ENCODE measurements around the gene C9orf50.
"Not testable (repeated sequence)": the region's sequence is repeated elsewhere in the genome, so short reads cannot be mapped to it uniquely, and the experiment has no call there.

Gene C9orf50, protein sequence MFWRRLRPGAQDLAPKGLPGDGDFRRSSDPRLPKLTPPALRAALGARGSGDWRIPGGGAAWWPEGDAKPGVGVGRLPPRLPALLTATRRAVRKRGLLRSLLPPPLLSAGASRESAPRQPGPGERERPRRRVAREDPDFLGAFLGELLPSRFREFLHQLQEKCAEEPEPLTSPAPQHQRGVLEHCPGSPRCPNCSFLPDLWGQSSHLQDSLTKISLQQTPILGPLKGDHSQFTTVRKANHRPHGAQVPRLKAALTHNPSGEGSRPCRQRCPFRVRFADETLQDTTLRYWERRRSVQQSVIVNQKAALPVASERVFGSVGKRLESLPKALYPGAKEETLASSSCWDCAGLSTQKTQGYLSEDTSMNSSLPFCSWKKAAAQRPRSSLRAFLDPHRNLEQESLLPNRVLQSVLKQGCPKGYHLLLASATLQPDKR

DNA sequence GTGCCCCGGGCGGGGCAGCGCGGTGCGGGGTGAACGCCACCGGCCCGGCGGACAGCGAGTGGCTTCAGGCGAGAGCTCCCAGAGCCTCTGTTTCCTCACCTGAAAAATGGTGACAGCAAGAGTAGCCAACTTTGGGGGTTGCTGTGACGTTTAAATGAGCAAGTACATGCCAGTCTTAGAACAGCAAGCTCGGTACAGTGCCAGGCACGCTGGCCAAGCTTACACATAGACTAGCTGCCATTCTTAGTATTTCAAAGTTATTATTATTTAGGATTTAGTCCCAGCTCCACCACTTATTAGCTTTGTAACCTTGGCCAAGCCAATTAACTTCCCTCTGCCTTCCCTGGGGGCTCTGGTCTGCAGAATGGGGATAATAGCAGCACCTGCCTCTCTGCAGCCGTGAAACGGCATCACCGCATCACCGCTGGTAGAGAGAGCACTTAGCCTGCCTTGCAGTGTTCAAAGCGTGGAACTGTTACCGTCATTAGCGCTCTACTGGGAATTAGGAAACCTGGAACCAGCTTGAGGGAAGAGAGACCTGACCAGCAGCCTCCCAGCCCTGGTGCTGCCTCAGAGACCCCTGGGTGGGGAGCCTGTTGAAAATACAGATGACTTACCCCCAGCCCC, at the start of gene C9orf50:
Gene C9orf50 (minus strand): TSS at position 433 of the 627 bp plus-strand sequence. CDS start 527 bp downstream, outside the sequence.
- no peak for DNase-seq

DNA sequence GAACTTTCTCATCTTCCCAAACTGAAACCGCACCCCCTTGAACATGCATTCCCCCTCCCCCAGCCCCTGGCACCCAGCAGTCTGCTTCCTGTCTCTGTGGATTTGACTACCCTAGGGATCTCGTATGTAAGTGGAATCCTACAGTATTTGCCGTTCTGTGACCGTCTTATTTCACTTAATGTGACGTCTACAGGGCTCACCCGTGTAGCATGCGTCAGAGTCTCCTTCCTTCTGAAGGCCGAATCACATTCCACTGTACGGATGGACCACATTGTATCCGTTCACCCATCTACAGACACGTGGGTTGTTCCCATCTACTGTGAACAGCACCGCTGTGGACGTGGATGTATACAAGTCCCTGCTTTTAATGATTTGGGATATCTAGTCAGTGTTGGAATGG, 49.0 kb upstream of the C9orf50 start:
- no peak for DNase-seq

DNA sequence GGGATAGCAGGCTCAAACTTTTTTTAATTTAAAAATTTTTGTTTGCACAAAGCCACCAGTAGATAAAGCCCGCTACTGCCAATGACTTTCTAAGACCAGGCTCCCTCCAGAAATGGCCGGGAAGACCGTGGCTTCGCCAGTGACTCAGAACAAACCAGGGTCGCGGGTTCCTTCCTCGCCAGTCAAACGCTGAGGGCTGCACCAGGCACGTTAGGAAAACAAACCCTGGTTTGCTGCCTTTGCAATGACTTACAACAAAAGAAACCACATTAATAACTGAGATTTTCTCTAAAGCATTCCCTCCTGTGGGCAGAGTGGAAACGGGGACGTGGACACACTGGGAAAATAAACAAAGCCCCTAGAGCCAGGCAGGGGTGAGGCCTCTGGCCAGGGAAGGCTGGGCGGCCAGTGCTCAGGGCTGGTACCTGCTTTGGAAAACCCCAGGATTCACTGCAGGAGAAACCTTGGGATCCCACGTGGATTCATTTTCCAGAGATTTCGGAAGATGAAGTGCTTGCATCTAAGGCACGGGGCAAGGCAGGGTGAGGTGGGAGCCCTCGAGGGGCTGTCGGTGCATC, 48.3 kb upstream of the C9orf50 start:
- DNase-seq: no peak

DNA sequence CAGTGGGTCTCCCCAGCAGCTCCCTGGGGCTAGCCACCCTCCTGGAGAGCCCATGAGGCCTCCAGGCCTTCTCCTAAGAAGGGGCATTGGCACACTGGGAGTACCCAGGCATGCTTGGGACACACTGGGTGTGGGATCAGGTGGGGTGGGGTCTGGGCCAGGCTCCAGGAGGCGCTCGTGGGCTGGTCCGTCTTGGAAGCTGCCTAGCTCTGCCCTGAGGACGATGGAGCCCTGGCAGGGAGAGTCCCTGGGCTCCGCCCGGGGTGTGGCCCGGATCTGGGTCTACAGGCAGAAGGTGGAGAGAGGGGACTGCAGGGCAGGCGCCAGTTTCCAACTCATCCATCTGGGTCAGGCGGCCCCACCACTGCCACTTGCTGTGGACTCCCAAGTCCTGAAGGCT, 46.9 kb upstream of the C9orf50 start:
- no peak for DNase-seq

DNA sequence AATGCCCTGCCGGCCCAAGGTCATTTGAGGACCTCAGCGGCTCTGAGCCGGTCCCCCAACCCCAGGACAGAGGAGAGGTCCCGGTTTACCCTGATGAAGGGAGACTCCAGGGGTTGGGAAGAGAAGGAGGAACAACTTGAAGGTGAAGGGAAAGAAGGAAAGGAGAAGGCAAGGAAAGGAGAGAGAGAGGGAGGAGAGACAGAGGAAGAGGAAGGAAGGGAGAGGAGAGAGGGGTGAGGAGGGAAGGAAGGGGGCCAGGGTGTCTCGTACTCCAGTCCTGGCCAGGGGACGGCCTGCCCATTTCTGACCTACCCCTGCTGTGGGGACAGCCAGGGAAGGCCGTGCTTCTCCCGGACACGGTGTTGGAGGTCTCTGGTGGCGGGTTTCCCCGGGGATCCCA, 46.5 kb upstream of the C9orf50 start:
- no peak for DNase-seq

DNA sequence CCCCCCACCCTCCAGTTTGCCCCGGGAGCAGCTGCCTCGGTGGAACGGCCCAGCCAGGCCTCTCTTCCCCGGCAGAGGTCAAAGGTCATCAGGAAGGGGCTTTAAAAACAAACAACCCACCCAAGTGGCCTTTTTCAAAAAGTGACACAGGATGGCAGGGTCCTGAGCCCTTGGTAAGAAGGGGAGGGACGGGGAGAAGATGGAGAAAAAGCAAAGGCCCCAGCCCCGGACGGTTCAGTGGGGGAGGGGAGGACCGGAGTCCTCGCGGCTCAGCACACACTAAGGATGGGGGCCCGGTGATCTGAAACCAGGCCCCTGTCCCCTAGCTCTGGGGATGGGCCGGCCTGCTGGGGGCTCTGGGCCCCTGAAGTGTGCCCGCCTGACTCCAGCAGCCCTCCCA, 45.7 kb upstream of the C9orf50 start:
- DNase-seq: no peak

DNA sequence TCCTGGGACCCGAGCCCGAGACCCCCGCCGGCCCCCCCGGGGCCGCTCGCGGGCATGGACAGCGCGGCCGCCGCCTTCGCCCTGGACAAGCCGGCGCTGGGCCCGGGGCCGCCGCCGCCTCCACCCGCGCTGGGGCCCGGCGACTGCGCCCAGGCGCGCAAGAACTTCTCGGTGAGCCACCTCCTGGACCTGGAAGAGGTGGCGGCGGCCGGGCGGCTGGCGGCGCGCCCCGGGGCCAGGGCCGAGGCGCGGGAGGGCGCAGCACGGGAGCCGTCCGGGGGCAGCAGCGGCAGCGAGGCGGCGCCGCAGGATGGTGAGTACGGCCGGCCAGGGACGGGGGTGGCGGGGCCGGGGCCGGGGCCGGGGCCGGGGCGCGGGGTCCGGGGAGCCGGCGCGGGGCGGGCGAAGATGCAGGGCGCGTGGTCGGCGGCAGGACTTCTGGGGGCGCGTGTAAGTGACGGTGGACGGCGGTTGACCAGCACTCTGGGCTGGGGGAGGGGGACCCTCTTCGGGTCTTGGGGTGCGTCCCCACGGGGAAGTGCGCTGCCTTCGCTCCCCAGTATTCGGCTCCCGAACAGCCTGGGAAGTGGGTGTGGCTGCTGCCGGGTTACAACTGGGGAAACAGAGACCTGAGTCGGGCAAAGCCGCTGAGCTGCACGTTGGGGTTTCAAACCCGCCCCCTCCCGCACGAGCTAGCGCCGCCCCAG, 45.1 kb upstream of the C9orf50 start:
- DNase-seq: no peak

DNA sequence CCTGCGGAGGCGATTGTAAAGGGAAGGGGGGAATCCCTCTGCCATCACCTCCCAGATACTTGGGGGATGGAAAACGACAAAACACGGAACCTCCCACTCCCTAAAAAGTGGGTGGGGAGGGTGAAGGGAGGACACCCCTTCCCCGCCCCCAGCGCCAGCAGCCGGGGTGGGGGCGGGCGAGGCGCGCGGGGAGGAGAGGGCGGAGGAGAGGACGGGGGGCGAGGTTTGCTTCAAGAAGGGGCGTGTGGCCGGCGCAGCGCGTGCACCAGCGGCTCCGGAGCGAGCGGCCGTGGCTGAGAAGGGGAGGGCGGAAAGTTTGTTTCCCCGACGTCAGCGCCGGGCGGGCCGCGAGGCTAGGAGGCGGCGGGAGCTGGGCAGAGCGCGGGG, 44.5 kb upstream of the C9orf50 start, which contains the start of gene PRRX2:
Gene PRRX2 (plus strand): TSS at position 259 of the 387 bp plus-strand sequence. CDS start 221 bp downstream, outside the sequence.
- no peak for DNase-seq

DNA sequence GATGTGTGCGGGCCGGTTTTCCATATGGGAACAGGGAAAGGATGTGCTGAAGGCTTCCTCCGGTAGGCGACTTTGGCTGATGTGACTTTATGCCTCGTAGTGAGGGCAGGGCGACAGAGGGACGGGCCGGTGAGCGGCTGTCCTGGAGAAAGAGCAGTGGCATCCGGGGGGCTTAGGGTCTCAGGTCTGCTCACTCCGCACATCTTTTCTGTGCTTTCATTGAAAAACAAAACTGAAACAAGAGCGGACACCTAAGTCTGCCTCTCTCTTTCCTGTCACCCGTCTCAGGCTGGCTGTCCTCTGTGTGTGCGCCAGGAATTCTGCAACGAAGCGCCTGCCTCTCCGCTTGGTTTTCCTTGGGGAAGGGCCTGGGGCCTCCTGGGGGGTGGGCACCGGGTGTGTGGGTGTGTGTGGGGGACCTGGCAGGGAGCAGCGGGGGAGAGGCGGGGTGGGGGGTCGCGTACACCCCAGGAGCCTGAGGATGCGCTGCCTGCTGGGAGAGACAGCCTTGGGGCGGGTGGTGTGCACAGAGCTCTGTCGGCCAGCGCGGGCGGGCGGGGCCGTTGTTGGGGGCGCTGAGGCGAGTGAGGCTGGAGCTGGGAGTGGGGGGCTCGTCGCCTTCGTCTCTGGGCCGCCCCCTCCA, 44.0 kb upstream of the C9orf50 start:
- no peak for DNase-seq

DNA sequence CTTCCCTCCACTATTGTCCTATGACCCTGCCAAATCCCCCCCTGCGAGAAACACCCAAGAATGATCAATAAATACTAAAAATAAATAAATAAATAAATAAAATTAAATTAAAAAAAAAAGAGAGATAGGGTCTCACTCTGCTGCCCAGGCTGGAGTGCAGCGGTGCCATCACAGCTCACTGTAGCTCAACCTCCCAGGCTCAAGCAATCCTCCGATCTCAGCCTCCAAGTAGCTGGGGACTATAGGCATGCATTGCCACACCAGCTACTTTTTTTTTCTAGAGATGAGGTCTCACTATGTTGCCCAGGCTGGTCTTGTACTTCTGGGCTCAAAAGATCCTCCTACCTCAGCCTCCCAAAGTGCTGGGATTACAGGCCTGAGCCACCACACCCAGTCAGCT, 41.3 kb upstream of the C9orf50 start:
- not testable (repeated sequence) for DNase-seq

DNA sequence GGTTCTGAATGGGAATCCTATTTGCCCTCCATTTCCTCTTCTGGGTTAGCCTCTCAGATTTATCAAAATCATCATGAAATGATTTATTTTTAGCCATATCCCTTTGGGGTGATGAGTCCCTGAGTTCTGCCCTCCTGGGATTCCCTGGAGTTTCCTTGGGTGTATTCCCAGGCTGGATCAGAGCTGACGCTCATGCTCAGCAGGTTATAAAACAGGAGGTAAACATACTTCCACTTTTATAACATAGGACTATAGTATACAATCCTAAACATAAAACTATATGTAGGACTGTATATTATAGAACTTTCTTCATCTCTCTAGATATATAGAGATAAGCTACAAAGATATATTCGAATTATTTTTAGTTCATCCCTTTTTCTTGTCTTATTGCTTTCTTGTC, 40.1 kb upstream of the C9orf50 start:
- no peak for DNase-seq

DNA sequence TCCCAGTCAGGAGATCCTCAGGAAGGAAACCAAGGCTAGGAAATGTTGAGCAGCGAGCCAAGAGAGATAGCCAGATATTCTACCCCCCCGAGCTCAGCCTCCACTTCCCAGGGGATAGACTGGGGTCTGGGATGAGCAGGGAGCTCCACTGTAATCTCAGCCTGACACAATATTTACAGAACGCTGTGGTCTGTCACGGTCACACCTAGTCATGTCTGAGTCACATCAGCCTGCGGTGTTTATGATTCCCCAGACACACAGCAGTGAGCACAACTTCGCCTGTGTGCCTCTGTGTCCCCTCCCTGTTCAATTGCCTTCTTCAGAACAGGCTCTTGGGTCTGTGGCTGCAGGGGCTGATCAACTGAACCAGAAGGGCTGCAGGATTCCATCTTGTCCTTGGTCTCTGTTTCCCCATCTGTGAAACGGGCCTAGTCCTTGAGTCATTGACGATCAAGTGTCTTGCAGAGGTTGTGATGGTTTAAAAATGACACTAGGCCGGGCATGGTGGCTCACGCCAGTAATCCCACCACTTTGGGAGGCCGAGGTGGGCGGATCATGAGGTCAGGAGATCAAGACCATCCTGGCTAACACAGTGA, 36.0 kb upstream of the C9orf50 start:
- DNase-seq: no peak

DNA sequence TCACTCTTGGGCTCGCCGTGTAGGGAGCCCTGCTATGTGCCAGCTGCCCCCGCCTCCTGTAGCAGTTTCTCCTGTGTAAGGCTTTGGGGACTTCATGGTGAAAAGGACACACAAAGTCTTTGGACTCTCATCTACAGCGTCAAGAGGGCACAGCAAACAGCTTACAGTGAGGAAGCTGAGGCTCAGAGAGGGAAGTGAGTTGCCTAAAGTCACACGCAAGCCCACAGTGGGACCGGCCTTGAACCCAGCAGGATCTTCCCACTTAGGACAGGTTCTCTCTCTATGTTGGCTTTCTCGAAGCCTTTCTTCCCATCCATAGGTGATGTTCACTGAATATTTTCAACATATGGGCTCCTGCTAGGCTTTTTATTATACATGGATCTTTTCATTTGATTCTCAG, 34.8 kb upstream of the C9orf50 start:
- DNase-seq: no peak

DNA sequence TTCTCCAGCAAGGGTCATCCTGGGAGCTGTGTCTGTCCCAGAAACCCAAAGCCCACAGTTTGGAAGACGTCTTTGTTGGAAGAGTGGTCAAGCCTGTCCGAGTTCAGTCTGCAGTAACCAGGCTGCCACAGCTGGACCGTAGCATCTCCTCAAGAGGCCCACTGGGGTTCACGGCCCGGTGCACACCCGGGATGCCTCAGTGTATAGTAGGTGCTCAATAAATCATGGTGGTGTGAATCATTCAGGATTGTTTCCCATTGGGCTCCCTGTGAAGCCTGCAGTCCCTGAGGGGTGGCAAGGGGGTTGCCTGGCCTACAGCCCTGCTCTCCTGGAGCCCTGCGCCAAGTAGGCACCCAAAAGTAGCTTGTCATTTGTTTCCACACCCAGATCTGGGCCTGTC, 34.3 kb upstream of the C9orf50 start:
- no peak for DNase-seq

DNA sequence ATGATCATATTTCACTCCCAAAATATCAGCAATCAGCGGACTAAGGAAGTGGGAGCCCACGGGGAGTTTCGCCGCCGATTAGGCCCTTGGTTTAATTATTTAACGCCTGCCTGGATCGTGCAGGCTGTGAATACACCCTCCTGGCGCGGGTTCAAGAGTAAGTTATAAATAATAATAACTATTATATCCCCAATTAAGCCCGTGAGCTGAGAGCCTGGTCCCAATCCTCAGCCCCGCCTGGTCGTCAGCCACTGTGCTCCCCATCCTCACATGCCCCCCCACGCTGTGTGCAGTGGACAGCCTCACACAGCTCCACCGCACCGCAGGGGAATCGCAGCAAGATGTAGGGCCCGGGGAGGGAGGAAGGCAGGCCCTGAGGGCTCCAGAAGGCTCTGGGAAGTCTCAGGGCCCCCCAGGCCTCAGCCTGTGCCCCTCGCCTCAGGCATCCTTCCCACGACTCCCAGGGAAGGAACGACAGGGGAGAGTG, 33.7 kb upstream of the C9orf50 start:
- no peak for DNase-seq

DNA sequence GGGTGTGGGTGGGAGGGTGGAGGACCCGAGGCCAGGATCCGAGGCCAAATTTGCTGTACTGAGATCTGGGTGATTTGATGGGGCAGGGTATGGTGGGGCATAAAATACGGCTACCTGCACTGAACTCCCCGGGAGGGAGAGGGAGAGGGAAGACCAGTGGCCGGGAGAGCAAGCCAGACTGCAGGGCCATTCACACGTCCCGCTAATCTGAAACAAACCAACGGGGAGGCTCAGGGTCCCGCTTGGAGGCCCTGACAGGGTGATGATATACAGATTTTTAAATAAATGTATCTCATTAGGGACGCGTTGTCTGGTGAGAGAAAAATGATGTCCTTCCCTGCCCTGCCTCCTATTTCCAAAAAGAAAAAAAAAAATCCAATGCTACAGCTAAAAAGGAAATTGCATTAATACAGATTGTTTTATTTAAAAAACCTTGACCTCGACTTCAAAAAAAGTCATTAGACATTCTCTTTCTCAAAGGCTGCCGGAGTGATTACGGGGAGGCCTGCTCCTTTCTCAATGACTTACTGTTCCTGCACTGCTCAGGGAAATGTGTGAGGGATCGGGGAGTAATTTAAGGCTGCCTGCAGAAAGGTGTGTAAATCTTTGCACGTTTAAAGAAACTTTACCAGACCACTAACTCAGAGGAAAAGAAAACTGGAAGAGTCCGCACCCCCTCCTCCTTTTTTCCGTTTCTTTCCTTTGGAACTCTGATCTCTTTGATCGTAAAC, 33.1 kb upstream of the C9orf50 start:
- DNase-seq: no peak

DNA sequence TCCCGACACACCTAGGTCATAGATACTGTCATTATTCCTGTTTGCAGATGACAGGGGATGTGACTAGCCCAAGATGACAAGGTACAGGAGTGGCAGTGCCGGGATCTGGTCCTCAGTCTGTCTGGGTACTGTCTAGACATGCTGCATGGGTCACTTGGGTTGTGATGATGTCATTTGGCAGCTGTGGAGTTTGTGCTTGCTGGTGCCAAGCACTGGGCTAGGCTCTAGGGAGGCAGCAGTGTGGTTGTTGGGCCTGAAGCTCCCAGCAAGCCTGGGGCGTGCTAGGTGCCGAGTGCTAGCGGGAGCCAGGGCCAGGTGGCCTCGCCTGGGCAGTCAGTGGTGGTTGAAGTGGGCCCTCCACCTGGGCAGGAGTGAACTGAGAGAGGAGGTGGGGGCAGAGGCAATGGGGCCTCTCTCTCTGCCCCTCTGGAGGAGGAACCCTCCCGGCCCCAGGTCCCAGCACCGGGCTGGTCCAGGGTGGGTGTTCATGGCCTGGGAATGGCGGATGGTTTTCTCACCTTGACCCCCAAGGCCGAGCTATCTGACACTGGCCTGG, 29.9 kb upstream of the C9orf50 start:
- DNase-seq: no peak

DNA sequence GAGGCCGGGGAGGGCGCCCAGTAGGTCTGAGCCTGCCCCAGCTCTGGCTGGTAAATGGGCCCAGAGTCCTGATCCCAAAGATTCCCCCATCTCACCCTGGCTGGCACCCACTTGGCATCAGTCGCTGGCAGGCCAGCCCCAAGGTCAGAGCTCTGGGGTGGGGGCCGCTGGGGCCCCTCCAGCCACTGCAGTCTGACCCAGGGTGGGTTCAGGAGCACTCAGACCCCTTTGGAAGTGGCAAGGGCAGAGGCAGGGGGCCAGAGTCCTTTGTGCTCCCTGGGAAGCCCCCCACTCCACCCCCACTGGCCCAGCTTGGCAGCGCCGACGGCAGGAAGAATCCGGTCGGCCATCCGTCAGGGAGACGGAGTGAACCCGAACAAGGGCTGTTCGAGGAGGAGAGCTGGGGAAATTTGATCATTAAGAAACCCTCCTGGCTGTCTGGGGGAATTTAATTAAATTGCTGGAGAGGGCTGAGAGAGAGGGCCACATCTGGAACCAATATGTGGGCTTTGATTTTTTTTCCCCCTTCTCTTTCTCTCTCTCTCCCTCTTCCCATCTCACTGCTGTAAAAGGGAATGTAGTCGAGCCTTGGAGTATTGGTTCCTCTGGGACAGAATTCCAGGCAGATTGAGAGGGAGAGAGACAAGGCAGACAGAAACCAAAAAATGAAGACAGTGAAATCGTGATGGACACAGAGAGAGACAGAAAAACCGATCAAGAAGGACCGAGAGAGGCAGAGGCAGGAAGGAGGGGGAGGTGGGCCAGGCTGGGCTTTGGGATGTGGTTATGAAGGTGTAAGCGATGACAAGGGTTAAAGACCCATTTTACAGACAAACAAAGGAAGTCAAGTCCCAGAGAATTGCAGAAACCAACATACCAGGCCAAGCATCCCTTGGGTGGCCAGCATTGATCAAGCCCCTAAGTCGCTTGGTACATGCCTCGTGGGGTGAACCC, 29.1 kb upstream of the C9orf50 start:
- DNase-seq: no peak

DNA sequence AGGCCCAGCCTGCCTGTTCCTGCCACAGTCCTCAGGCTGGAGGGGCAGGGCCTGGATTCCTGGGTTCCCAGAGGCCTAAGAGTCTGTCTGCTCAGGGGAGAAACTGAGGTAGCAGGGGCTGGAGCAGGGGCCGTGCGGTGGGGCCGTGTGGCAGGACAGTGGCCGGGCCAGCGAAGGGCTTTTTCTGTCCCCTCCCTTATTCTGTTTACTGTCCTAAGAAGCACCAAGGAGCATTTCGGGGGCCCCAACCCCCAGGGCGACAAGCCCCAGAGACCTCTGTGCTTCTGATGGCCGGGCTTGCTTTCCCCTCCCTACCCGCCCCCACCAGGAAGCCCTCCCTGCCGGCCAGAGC, 27.8 kb upstream of the C9orf50 start:
- DNase-seq: no peak

DNA sequence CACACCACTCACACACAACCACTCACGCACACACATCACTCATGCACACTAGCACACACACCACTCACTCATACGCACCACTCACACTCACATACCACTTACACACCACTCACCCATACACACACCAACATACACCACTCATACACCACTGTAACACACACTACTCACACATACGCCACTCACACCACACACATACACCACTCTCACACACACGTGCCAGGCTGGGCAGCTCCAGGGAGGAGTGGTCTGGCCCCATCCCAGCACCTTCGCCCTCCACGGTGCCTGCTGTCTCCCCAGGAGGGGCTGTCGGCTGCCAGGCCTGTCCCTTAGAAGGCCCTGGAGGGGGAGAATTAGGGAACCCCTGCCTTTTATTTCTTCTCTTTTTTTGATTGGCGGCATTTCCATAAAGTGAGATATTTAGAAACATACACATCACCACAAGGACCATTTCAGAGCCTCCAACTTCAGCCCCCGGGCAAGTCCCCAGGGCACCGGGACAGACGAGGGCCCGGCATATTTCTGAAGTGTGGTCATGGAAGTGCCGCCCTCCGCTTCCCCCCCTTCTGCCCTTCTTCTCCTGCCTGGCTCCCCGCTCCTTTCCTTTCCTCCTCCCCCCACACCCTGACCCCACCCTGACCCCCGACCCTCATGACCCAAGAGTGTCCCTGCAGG, 27.3 kb upstream of the C9orf50 start:
- DNase-seq: no peak
